Measurements from ENCODE around the gene SLC22A5.

DNA sequence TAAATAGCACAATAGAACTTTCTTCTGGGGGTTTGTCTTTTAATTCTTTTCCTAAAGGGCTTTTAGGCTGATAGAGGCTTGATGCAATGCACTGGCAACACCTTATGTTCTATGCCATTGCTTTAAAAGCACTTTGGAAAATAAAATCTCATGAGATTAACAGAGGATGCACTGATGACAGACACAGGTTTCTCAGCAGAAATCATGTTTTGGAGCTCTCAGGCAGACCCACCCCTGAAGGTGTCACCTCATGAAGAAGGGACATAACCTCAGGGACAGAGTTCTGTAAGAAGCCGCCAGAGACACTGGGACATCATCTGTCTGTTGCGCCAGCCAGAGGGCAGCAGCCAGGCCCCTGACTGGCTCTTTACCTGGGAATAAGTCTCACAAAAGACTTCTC lies 27.7 kb downstream of the SLC22A5 start:
- TF ChIP-seq, protein P1, sequence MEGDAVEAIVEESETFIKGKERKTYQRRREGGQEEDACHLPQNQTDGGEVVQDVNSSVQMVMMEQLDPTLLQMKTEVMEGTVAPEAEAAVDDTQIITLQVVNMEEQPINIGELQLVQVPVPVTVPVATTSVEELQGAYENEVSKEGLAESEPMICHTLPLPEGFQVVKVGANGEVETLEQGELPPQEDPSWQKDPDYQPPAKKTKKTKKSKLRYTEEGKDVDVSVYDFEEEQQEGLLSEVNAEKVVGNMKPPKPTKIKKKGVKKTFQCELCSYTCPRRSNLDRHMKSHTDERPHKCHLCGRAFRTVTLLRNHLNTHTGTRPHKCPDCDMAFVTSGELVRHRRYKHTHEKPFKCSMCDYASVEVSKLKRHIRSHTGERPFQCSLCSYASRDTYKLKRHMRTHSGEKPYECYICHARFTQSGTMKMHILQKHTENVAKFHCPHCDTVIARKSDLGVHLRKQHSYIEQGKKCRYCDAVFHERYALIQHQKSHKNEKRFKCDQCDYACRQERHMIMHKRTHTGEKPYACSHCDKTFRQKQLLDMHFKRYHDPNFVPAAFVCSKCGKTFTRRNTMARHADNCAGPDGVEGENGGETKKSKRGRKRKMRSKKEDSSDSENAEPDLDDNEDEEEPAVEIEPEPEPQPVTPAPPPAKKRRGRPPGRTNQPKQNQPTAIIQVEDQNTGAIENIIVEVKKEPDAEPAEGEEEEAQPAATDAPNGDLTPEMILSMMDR (IDR thresholded peaks at IDR 0.05; ENCODE audit: control extremely low read depth in 1 of 3, insufficient read depth in 1 of 3, low read depth in 1 of 3, low read length in 3 of 3), result no peak
- TF ChIP-seq HDAC2 (IDR thresholded peaks at IDR 0.05; ENCODE audit: borderline replicate concordance in 1 of 2, low read depth in 2 of 2, low read length in 2 of 2), result no peak
- TF ChIP-seq POLR2A (IDR thresholded peaks at IDR 0.05; ENCODE audit: control extremely low read depth in 1 of 2, low read depth in 2 of 2, low read length in 2 of 2), result no peak
- no peak for TF ChIP-seq EZH2 (IDR thresholded peaks at IDR 0.05; ENCODE audit: low read depth, low read length, severe bottlenecking)
- TF ChIP-seq JUND (IDR thresholded peaks at IDR 0.05; ENCODE audit: low read length), result no peak
- TF ChIP-seq TAF1 (IDR thresholded peaks at IDR 0.05; ENCODE audit: low read depth, low read length), result no peak
- TF ChIP-seq RAD21 (IDR thresholded peaks at IDR 0.05 in 1 of 2, conservative IDR thresholded peaks at IDR 0.05 in 1 of 2; ENCODE audit: low read depth in 2 of 2, low read length in 2 of 2), result no peak
- no peak for TF ChIP-seq RFX5 (IDR thresholded peaks at IDR 0.05; ENCODE audit: borderline replicate concordance, low read depth, low read length)
- TF ChIP-seq, protein P2, sequence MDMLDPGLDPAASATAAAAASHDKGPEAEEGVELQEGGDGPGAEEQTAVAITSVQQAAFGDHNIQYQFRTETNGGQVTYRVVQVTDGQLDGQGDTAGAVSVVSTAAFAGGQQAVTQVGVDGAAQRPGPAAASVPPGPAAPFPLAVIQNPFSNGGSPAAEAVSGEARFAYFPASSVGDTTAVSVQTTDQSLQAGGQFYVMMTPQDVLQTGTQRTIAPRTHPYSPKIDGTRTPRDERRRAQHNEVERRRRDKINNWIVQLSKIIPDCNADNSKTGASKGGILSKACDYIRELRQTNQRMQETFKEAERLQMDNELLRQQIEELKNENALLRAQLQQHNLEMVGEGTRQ (IDR thresholded peaks at IDR 0.05; ENCODE audit: low read length), result no peak
- TF ChIP-seq RBBP5 (IDR thresholded peaks at IDR 0.05; ENCODE audit: borderline replicate concordance, low read depth, low read length), result no peak
- TF ChIP-seq, protein P3, sequence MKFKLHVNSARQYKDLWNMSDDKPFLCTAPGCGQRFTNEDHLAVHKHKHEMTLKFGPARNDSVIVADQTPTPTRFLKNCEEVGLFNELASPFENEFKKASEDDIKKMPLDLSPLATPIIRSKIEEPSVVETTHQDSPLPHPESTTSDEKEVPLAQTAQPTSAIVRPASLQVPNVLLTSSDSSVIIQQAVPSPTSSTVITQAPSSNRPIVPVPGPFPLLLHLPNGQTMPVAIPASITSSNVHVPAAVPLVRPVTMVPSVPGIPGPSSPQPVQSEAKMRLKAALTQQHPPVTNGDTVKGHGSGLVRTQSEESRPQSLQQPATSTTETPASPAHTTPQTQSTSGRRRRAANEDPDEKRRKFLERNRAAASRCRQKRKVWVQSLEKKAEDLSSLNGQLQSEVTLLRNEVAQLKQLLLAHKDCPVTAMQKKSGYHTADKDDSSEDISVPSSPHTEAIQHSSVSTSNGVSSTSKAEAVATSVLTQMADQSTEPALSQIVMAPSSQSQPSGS (IDR thresholded peaks at IDR 0.05; ENCODE audit: low read length), result no peak
- no peak for TF ChIP-seq ASH2L (IDR thresholded peaks at IDR 0.05; ENCODE audit: low read length)
- no peak for TF ChIP-seq CREB1 (IDR thresholded peaks at IDR 0.05)

Measured in H1 (cell line).